Kidney epithelial cell (primary cell): ENCODE results near the gene KDSR. TPM values are rescaled to one million over a fixed set of nuclear protein-coding genes. Genes with fewer than 3 reads are reported as not detected.

Source experiments
- DNase-seq: peaks from one replicate; pipeline ENCODE4 v3.0.0-alpha.2; 2010; ENCODE audit warnings: low read depth
- H3K27me3 ChIP-seq: 2 replicates; pipeline ENCODE4 v1.6.0; 2011; ENCODE audit warnings: low read length; ENCODE audit not compliant: control insufficient read depth, insufficient read depth
- H3K36me3 ChIP-seq: 2 replicates; pipeline ENCODE4 v1.5.1; 2011; ENCODE audit warnings: low read length; ENCODE audit not compliant: control insufficient read depth, insufficient read depth
- H3K4me3 ChIP-seq: 2 replicates; pipeline ENCODE4 v1.5.1; 2011; ENCODE audit warnings: low read depth, mild to moderate bottlenecking, control low read depth, low read length
- CTCF ChIP-seq: IDR thresholded peaks from 2 replicates; pipeline ENCODE4 v1.5.1; 2011; ENCODE audit warnings: mild to moderate bottlenecking, moderate library complexity, low read length, control low read depth, inconsistent platforms; ENCODE audit not compliant: insufficient read depth, poor library complexity, severe bottlenecking
- total RNA-seq: library from RNA; depleted of rRNA; stranded (reverse); fragments of >200 nt; gene quantifications from 2 replicates; pipeline ENCODE4 v1.2.3, GENCODE V29; 2015

The KDSR gene
- total RNA-seq, 1 donor from 2014 or later, result 32.1 TPM

GRCh38 chr18:63298400-63299365 lies 68.3 kb downstream of the KDSR start:
- no peak for DNase-seq
- no peak for TF ChIP-seq CTCF
- no peak overlapping the region for H3K4me3 ChIP-seq
- no peaks in the 10 kb centered on the region for H3K27me3 ChIP-seq
- H3K36me3 ChIP-seq, result no peaks in the 10 kb centered on the region

- no peak for DNase-seq
- Histone ChIP-seq H3K4me3 (no peak overlapping the region), H3K27me3 (no peaks in the 10 kb centered on the region), H3K36me3 (no peaks in the 10 kb centered on the region)
- no peak for TF ChIP-seq CTCF
These were observed 69.2 kb downstream of the KDSR start for GRCh38 chr18:63297687-63298399.

GRCh38 chr18:63293935-63294334 lies 73.1 kb downstream of the KDSR start:
- no peak for DNase-seq
- Histone ChIP-seq H3K4me3 (no peak overlapping the region), H3K27me3 (no peaks in the 10 kb centered on the region), H3K36me3 (no peaks in the 10 kb centered on the region)
- TF ChIP-seq CTCF, result no peak

GRCh38 chr18:63292831-63293683 lies 73.9 kb downstream of the KDSR start:
- no peak for TF ChIP-seq CTCF
- no peaks in the 10 kb centered on the region for H3K36me3 ChIP-seq
- H3K27me3 ChIP-seq, result no peaks in the 10 kb centered on the region
- no peak overlapping the region for H3K4me3 ChIP-seq
- DNase-seq, result no peak

- no peak for TF ChIP-seq CTCF
- Histone ChIP-seq H3K27me3 (no peaks in the 10 kb centered on the region), H3K36me3 (no peaks in the 10 kb centered on the region), H3K4me3 (no peak overlapping the region)
- no peak for DNase-seq
These were observed 75.7 kb downstream of the KDSR start for GRCh38 chr18:63291278-63291677.
